Trophoblast cell (in vitro differentiated cells and primary cell): ENCODE data around the gene PPCDC.

Experiments
- DNase-seq, 2 donors: peaks; one replicate each; pipeline ENCODE4 v3.0.0-alpha.2; 2016
- H2AFZ ChIP-seq: 2 replicates; pipeline ENCODE4 v1.6.1; 2013; ENCODE audit warnings: low read length, moderate library complexity, mild to moderate bottlenecking; ENCODE audit not compliant: insufficient read depth, poor library complexity
- H2AK5ac ChIP-seq: 2 replicates; pipeline ENCODE4 v1.6.1; 2013; ENCODE audit warnings: mild to moderate bottlenecking, low read length
- H2BK120ac ChIP-seq: 2 replicates; pipeline ENCODE4 v1.6.1; 2013; ENCODE audit warnings: low read length, mild to moderate bottlenecking, moderate library complexity; ENCODE audit not compliant: insufficient read depth, poor library complexity
- H2BK12ac ChIP-seq: 2 replicates; pipeline ENCODE4 v1.6.1; 2013; ENCODE audit warnings: mild to moderate bottlenecking, low read length, moderate library complexity
- H2BK5ac ChIP-seq: 2 replicates; pipeline ENCODE4 v1.6.1; 2013; ENCODE audit warnings: low read length, low read depth, moderate library complexity, mild to moderate bottlenecking; ENCODE audit not compliant: poor library complexity
- H3K14ac ChIP-seq: 2 replicates; pipeline ENCODE4 v1.6.1; 2013; ENCODE audit warnings: mild to moderate bottlenecking, low read length
- H3K18ac ChIP-seq: 2 replicates; pipeline ENCODE4 v1.6.1; 2013; ENCODE audit warnings: mild to moderate bottlenecking, low read length
- H3K23ac ChIP-seq: 2 replicates; pipeline ENCODE4 v1.6.1; 2013; ENCODE audit warnings: low read length
- H3K27ac ChIP-seq: 2 replicates; pipeline ENCODE4 v1.5.1; 2013; ENCODE audit warnings: low read depth, mild to moderate bottlenecking, inconsistent platforms, low read length, moderate library complexity
- H3K27me3 ChIP-seq: 2 replicates; pipeline ENCODE4 v1.6.1; 2013; ENCODE audit warnings: inconsistent platforms, mild to moderate bottlenecking, low read length, moderate library complexity; ENCODE audit not compliant: insufficient read depth
- H3K36me3 ChIP-seq, 2 experiments: 1 replicate in 1 of 2; 2 replicates in 1 of 2; pipeline ENCODE4 v1.6.1; 2013; ENCODE audit warnings: low read length in 2 of 2, mild to moderate bottlenecking in 2 of 2, moderate library complexity in 1 of 2; ENCODE audit not compliant: insufficient read depth in 2 of 2, control insufficient read depth in 1 of 2
- H3K4ac ChIP-seq: 2 replicates; pipeline ENCODE4 v1.6.1; 2013; ENCODE audit warnings: low read depth, mild to moderate bottlenecking, low read length, moderate library complexity
- H3K4me1 ChIP-seq, 2 experiments: 1 replicate in 1 of 2; 2 replicates in 1 of 2; pipeline ENCODE4 v1.6.1; 2013; ENCODE audit warnings: low read length in 2 of 2, mild to moderate bottlenecking in 2 of 2, moderate library complexity in 1 of 2; ENCODE audit not compliant: insufficient read depth in 2 of 2, control insufficient read depth in 1 of 2
- H3K4me2 ChIP-seq: 2 replicates; pipeline ENCODE4 v1.6.1; 2013; ENCODE audit warnings: inconsistent platforms, mild to moderate bottlenecking, low read length, moderate library complexity
- H3K4me3 ChIP-seq: 2 replicates; pipeline ENCODE4 v1.5.1; 2013; ENCODE audit warnings: mild to moderate bottlenecking, low read depth, low read length, inconsistent platforms
- H3K79me1 ChIP-seq: one replicate; pipeline ENCODE4 v1.6.1; 2013; ENCODE audit warnings: low read length
- H3K79me2 ChIP-seq: 2 replicates; pipeline ENCODE4 v1.6.1; 2013; ENCODE audit warnings: low read length, mild to moderate bottlenecking; ENCODE audit not compliant: control insufficient read depth, insufficient read depth, poor library complexity
- H3K9ac ChIP-seq: 2 replicates; pipeline ENCODE4 v1.6.1; 2013; ENCODE audit warnings: mild to moderate bottlenecking, low read length
- H3K9me3 ChIP-seq: 2 replicates; pipeline ENCODE4 v1.6.1; 2013; ENCODE audit warnings: low read depth, mild to moderate bottlenecking, control low read depth, inconsistent platforms, low read length; ENCODE audit not compliant: insufficient read depth
- H4K12ac ChIP-seq: 2 replicates; pipeline ENCODE4 v1.6.1; 2013; ENCODE audit warnings: low read depth, mild to moderate bottlenecking, low read length, moderate library complexity
- H4K8ac ChIP-seq: 2 replicates; pipeline ENCODE4 v1.6.1; 2013; ENCODE audit warnings: low read depth, mild to moderate bottlenecking, low read length, moderate library complexity
- H4K91ac ChIP-seq: one replicate; pipeline ENCODE4 v1.6.1; 2013; ENCODE audit warnings: low read depth, mild to moderate bottlenecking, low read length, moderate library complexity
- WGBS: extraction: QIAGEN DNeasy Blood & Tissue Kit; methylation state at CpG from one replicate; pipeline ENCODE4 v1.1.7; 2013; ENCODE audit warnings: missing lambda C conversion rate; ENCODE audit not compliant: insufficient read length, insufficient coverage; ENCODE audit errors: extremely low coverage; 5-methylcytosine and 5-hydroxymethylcytosine counted together

Gene PPCDC

DNA sequence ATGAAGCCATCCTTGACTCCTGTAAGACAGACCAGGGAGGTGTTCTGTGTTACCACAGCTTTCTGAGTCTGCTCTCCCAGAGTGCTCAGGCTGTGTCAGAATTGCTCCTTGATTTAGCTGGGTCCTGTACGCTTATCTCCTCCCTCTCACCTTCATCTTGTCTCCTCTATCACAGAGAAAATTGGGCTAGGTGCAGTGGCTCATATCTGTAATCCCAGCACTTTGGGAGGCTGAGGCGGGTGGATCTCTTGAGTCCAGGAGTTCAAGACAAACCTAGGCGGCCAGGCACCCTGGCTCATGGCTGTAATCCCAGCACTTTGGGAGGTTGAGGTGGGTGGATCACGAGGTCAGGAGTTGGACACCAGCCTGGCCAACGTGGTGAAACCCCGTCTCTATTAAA is 22.1 kb upstream of the PPCDC start:
- Histone ChIP-seq H3K4me3 (no peak overlapping the region), H4K12ac (no peak overlapping the region), H3K9ac (no peak overlapping the region), H2BK120ac (no peak overlapping the region), H3K27ac (no peak overlapping the region), H3K4ac (no peak overlapping the region), H4K8ac (no peak overlapping the region), H3K14ac (no peak overlapping the region), H3K23ac (no peak overlapping the region), H3K79me1 (no peaks in the 10 kb centered on the region), H2BK12ac (no peak overlapping the region), H3K9me3 (peaks cover 2% of the 10 kb centered on the region), H3K4me2 (no peak overlapping the region), H3K4me1 (no peaks in the 10 kb centered on the region), H3K18ac (no peak overlapping the region), H3K36me3 (no peaks in the 10 kb centered on the region), H2BK5ac (no peak overlapping the region), H2AK5ac (no peak overlapping the region), H3K79me2 (no peaks in the 10 kb centered on the region), H2AFZ (no peak overlapping the region), H4K91ac (no peak overlapping the region), H3K27me3 (peaks cover 4% of the 10 kb centered on the region)
- no CpG with 5 or more reads among the region's 6 CpGs for WGBS
- no peak for DNase-seq

- no peak for DNase-seq
- Histone ChIP-seq H3K9me3 (peaks cover 2% of the 10 kb centered on the region), H3K18ac (no peak overlapping the region), H3K36me3 (no peaks in the 10 kb centered on the region), H2AK5ac (no peak overlapping the region), H2BK120ac (no peak overlapping the region), H2AFZ (no peak overlapping the region), H3K27me3 (no peaks in the 10 kb centered on the region), H2BK5ac (no peak overlapping the region), H4K12ac (no peak overlapping the region), H3K79me1 (no peaks in the 10 kb centered on the region), H4K91ac (no peak overlapping the region), H4K8ac (no peak overlapping the region), H3K27ac (no peak overlapping the region), H3K23ac (no peak overlapping the region), H3K9ac (no peak overlapping the region), H3K79me2 (no peaks in the 10 kb centered on the region), H3K4me2 (no peak overlapping the region), H2BK12ac (no peak overlapping the region), H3K4me1 (no peaks in the 10 kb centered on the region), H3K4me3 (no peak overlapping the region), H3K14ac (no peak overlapping the region), H3K4ac (no peak overlapping the region)
- no CpG with 5 or more reads among the region's 7 CpGs for WGBS
Measured at GRCh38 chr15:75002398-75002797, 21.0 kb upstream of the PPCDC start.

DNA sequence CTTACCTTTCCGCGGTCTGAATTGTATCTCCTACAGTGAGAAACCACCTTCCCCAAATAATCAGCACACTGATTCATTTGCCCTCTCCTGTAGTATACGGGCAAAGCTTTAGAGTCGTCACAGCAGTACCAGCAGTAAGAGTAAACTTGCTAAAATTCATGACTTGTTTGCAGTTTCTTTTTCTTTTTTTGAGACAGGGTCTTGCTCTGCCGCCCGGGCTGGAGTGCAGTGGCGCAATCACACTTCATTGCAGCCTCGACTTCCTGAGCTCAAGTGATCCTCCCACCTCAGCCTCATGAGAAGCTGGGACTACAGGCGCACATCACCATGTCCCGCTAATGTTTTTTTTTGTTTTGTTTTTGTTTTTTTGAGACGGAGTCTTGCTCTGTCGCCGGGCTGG is 16.2 kb upstream of the PPCDC start:
- Histone ChIP-seq H3K27ac (no peak overlapping the region), H3K9me3 (no peaks in the 10 kb centered on the region), H3K79me1 (no peaks in the 10 kb centered on the region), H3K27me3 (no peaks in the 10 kb centered on the region), H4K8ac (no peak overlapping the region), H3K4me3 (no peak overlapping the region), H2AK5ac (no peak overlapping the region), H2AFZ (no peak overlapping the region), H2BK12ac (no peak overlapping the region), H3K18ac (no peak overlapping the region), H3K9ac (no peak overlapping the region), H4K12ac (no peak overlapping the region), H4K91ac (no peak overlapping the region), H3K14ac (no peak overlapping the region), H3K79me2 (no peaks in the 10 kb centered on the region), H3K4me2 (no peak overlapping the region), H3K4ac (no peak overlapping the region), H3K4me1 (no peaks in the 10 kb centered on the region), H3K36me3 (no peaks in the 10 kb centered on the region), H2BK5ac (no peak overlapping the region), H2BK120ac (no peak overlapping the region), H3K23ac (no peak overlapping the region)
- peak; percentile 31 to 40 for DNase-seq
- WGBS, result no CpG with 5 or more reads among the region's 13 CpGs

GRCh38 chr15:75008221-75008625 is 15.2 kb upstream of the PPCDC start:
- no peak overlapping the region for H2BK12ac ChIP-seq
- H3K27me3 ChIP-seq, result no peaks in the 10 kb centered on the region
- H3K4me3 ChIP-seq, result no peak overlapping the region
- no peak overlapping the region for H3K14ac ChIP-seq
- H4K12ac ChIP-seq, result no peak overlapping the region
- no peak overlapping the region for H2BK5ac ChIP-seq
- no peak overlapping the region for H3K23ac ChIP-seq
- no CpG with 5 or more reads among the region's 5 CpGs for WGBS
- no peaks in the 10 kb centered on the region for H3K36me3 ChIP-seq
- no peaks in the 10 kb centered on the region for H3K4me1 ChIP-seq
- no peak overlapping the region for H4K8ac ChIP-seq
- H3K79me2 ChIP-seq, result no peaks in the 10 kb centered on the region
- no peak overlapping the region for H2AK5ac ChIP-seq
- no peak for DNase-seq
- no peak overlapping the region for H3K4ac ChIP-seq
- H4K91ac ChIP-seq, result no peak overlapping the region
- no peak overlapping the region for H3K4me2 ChIP-seq
- H3K79me1 ChIP-seq, result no peaks in the 10 kb centered on the region
- no peak overlapping the region for H3K18ac ChIP-seq
- no peak overlapping the region for H2AFZ ChIP-seq
- no peak overlapping the region for H2BK120ac ChIP-seq
- no peak overlapping the region for H3K27ac ChIP-seq
- peaks cover 2% of the 10 kb centered on the region for H3K9me3 ChIP-seq
- H3K9ac ChIP-seq, result no peak overlapping the region
